Type B pancreatic cell (in vitro differentiated cells): ENCODE results near the gene CLDN3. TPM values are rescaled to one million over a fixed set of nuclear protein-coding genes. Genes with fewer than 3 reads are reported as not detected.
A peak's percentile ranks its signal among the peaks of the same experiment; 100 is the strongest.
"Not testable (repeated sequence)": the region's sequence is repeated elsewhere in the genome, so short reads cannot be mapped to it uniquely, and the experiment has no call there.

ENCODE experiments used
- DNase-seq: peaks from one replicate; pipeline ENCODE4 v3.0.0; 2021; ENCODE audit warnings: mixed read lengths; ENCODE audit not compliant: unreplicated experiment; ENCODE audit errors: extremely low spot score
- H3K27ac Mint-ChIP-seq: 2 replicates; pipeline ENCODE4 v1.8.0; 2021; ENCODE audit warnings: mild to moderate bottlenecking, mixed read lengths
- H3K27me3 Mint-ChIP-seq: 2 replicates; pipeline ENCODE4 v1.8.0; 2021; ENCODE audit warnings: mixed read lengths
- H3K36me3 Mint-ChIP-seq: 2 replicates; pipeline ENCODE4 v1.8.0; 2021; ENCODE audit warnings: mixed read lengths
- H3K4me1 Mint-ChIP-seq: one replicate; pipeline ENCODE4 v1.8.0; 2021; ENCODE audit warnings: mixed read lengths; ENCODE audit not compliant: unreplicated experiment
- H3K4me3 Mint-ChIP-seq: 2 replicates; pipeline ENCODE4 v1.8.0; 2021; ENCODE audit warnings: mild to moderate bottlenecking, mixed read lengths
- H3K9me3 Mint-ChIP-seq: 2 replicates; pipeline ENCODE4 v1.8.0; 2021; ENCODE audit warnings: mixed read lengths
- total RNA-seq: library from RNA; stranded (reverse); gene quantifications from 2 replicates; pipeline ENCODE4 v1.2.1, GENCODE V29; 2021; ENCODE audit warnings: low replicate concordance
- TF ChIP-seq, protein P1 (sequence below): fragments of 200-600 bp; sonication (generic); conservative IDR thresholded peaks from 2 replicates; pipeline ENCODE4 v1.5.0; 2021; ENCODE audit warnings: antibody characterized with exemption, mild to moderate bottlenecking

CLDN3 gene
- total RNA-seq, 1 donor from 2014 or later, result 13.6 TPM

DNA sequence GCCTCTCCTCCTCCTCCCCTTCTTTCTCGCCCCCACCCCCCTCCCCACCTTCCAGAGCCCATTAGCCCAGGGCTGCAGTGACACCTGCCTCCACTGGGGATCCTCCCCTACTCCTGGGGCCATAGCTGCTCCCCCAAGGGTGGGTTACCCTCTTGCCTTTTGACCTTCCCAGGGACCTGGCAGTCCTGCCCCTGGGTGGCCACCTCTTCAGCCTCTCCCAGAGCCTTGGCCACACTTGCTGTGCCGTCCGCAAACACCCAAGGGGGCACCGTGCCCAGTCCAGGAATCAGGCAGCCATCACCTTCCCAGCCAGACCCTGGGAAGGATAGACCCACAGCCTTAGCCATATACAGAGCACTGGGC lies 40.9 kb upstream of the CLDN3 start:
- peak overlapping the region; percentile 88 for H3K27ac Mint-ChIP-seq
- H3K4me3 Mint-ChIP-seq, result no peak overlapping the region
- no peaks in the 10 kb centered on the region for H3K9me3 Mint-ChIP-seq
- no peaks in the 10 kb centered on the region for H3K27me3 Mint-ChIP-seq
- H3K36me3 Mint-ChIP-seq, result no peaks in the 10 kb centered on the region
- H3K4me1 Mint-ChIP-seq, result no peaks in the 10 kb centered on the region
- DNase-seq, result no peak
- TF ChIP-seq, protein P1, sequence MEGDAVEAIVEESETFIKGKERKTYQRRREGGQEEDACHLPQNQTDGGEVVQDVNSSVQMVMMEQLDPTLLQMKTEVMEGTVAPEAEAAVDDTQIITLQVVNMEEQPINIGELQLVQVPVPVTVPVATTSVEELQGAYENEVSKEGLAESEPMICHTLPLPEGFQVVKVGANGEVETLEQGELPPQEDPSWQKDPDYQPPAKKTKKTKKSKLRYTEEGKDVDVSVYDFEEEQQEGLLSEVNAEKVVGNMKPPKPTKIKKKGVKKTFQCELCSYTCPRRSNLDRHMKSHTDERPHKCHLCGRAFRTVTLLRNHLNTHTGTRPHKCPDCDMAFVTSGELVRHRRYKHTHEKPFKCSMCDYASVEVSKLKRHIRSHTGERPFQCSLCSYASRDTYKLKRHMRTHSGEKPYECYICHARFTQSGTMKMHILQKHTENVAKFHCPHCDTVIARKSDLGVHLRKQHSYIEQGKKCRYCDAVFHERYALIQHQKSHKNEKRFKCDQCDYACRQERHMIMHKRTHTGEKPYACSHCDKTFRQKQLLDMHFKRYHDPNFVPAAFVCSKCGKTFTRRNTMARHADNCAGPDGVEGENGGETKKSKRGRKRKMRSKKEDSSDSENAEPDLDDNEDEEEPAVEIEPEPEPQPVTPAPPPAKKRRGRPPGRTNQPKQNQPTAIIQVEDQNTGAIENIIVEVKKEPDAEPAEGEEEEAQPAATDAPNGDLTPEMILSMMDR, result no peak

- Mint-ChIP-seq H3K27me3 (no peaks in the 10 kb centered on the region), H3K4me1 (peaks cover 4% of the 10 kb centered on the region), H3K36me3 (no peaks in the 10 kb centered on the region), H3K27ac (peak overlapping the region; percentile 91), H3K9me3 (no peaks in the 10 kb centered on the region), H3K4me3 (peak overlapping the region; percentile 58)
- TF ChIP-seq, protein P1, result no peak
- no peak for DNase-seq
Measured at GRCh38 chr7:73809467-73809951, 39.4 kb upstream of the CLDN3 start.

DNA sequence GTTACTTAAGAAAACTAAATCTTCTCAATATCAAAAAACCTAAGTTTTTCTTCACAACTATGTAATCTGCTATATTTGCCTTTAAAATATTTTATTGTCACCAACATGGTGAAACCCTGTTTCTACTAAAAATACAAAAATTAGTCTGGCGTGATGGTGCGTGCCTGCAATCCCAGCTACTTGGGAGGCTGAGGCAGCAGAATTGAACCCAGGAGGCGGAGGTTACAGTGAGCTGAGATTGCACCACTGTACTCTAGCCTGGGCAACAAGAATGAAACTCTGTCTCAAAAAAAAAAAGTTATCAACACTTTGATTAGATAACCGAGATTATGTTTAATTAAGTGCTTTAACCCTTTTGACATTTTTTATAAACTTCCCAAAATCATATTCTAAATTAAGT lies 32.4 kb upstream of the CLDN3 start:
- H3K27ac Mint-ChIP-seq, result no peak overlapping the region
- DNase-seq, result no peak
- TF ChIP-seq, protein P1, result no peak
- no peaks in the 10 kb centered on the region for H3K36me3 Mint-ChIP-seq
- peaks cover 9% of the 10 kb centered on the region for H3K4me1 Mint-ChIP-seq
- H3K27me3 Mint-ChIP-seq, result peaks cover 4% of the 10 kb centered on the region
- no peak overlapping the region for H3K4me3 Mint-ChIP-seq
- no peaks in the 10 kb centered on the region for H3K9me3 Mint-ChIP-seq

- Mint-ChIP-seq H3K36me3 (no peaks in the 10 kb centered on the region), H3K4me1 (peaks cover 9% of the 10 kb centered on the region), H3K27me3 (peaks cover 4% of the 10 kb centered on the region), H3K27ac (no peak overlapping the region), H3K9me3 (no peaks in the 10 kb centered on the region), H3K4me3 (no peak overlapping the region)
- TF ChIP-seq, protein P1, result no peak
- DNase-seq, result no peak
Measured at GRCh38 chr7:73801577-73801976, 31.5 kb upstream of the CLDN3 start.

GRCh38 chr7:73799282-73800141 lies 29.4 kb upstream of the CLDN3 start:
- H3K27ac Mint-ChIP-seq, result peak overlapping the region; percentile 75
- H3K36me3 Mint-ChIP-seq, result no peaks in the 10 kb centered on the region
- no peak overlapping the region for H3K4me3 Mint-ChIP-seq
- TF ChIP-seq, protein P1, result no peak
- peaks cover 5% of the 10 kb centered on the region for H3K4me1 Mint-ChIP-seq
- H3K27me3 Mint-ChIP-seq, result peaks cover 4% of the 10 kb centered on the region
- H3K9me3 Mint-ChIP-seq, result no peaks in the 10 kb centered on the region
- DNase-seq, result no peak

GRCh38 chr7:73797176-73797575 lies 27.1 kb upstream of the CLDN3 start:
- H3K36me3 Mint-ChIP-seq, H3K9me3 Mint-ChIP-seq, H3K27ac Mint-ChIP-seq, H3K4me3 Mint-ChIP-seq, DNase-seq, H3K27me3 Mint-ChIP-seq: not testable (repeated sequence)
- peaks cover 14% of the 10 kb centered on the region for H3K4me1 Mint-ChIP-seq

GRCh38 chr7:73796656-73797055 lies 26.6 kb upstream of the CLDN3 start:
- not testable (repeated sequence) for H3K9me3 Mint-ChIP-seq, H3K27me3 Mint-ChIP-seq, H3K27ac Mint-ChIP-seq, DNase-seq, H3K36me3 Mint-ChIP-seq, H3K4me3 Mint-ChIP-seq
- peaks cover 14% of the 10 kb centered on the region for H3K4me1 Mint-ChIP-seq

- H3K9me3 Mint-ChIP-seq, H3K4me3 Mint-ChIP-seq, H3K27me3 Mint-ChIP-seq, H3K27ac Mint-ChIP-seq, H3K36me3 Mint-ChIP-seq, DNase-seq: not testable (repeated sequence)
- peaks cover 14% of the 10 kb centered on the region for H3K4me1 Mint-ChIP-seq
Measured at GRCh38 chr7:73795188-73795587, 25.1 kb upstream of the CLDN3 start.

GRCh38 chr7:73791170-73791690 lies 21.2 kb upstream of the CLDN3 start:
- H3K27ac Mint-ChIP-seq, DNase-seq, H3K4me3 Mint-ChIP-seq, H3K27me3 Mint-ChIP-seq, H3K36me3 Mint-ChIP-seq, H3K9me3 Mint-ChIP-seq: not testable (repeated sequence)
- peaks cover 10% of the 10 kb centered on the region for H3K4me1 Mint-ChIP-seq
